ENCODE data around the gene MEGF9. TPM values are rescaled to one million over a fixed set of nuclear protein-coding genes. Genes with fewer than 3 reads are reported as not detected.

The MEGF9 gene
- total and polyA plus RNA-seq, 8 donors, result 1.7 to 11.0 (median 5.0) TPM

- 98 to 100% methylated on average over 1 of the region's 1 CpG for WGBS, 2 donors
- no peak for FAIRE-seq
- intact Hi-C loops (cut with DNase I), result no loop called here
Observed at GRCh38 chr9:120603010-120603409, 111.3 kb downstream of the MEGF9 start.

DNA sequence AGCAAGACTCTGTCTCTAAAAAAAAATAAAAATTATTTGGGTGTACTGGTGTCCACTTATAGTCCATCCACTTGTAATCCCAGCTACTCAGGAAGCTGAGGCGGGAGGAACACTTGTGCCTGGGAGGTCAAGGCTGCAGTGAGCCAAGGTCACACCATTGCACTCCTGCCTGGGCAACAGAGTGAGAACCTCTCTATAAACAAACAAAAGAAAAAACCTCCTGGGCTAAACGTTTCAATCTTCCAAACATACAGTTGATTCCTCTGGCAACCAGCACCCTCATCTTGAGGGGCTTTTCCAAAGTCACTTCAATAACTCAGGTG is 120.4 kb downstream of the MEGF9 start:
- TF ChIP-seq CTCF (IDR thresholded peaks at IDR 0.05), result no peak
- WGBS, 2 donors, result 33% methylated on average over 2 of the region's 2 CpGs
- no peaks in the 10 kb centered on the region for H3K27me3 ChIP-seq
- no peaks in the 10 kb centered on the region for H3K9me3 ChIP-seq
- ATAC-seq, result no peak
- intact Hi-C loops (cut with DNase I), result no loop called here
- no peaks in the 10 kb centered on the region for H3K36me3 ChIP-seq
- no peak overlapping the region for H3K27ac ChIP-seq
- H3K4me3 ChIP-seq, result no peak overlapping the region
- no peaks in the 10 kb centered on the region for H3K4me1 ChIP-seq
- no peak for DNase-seq
- no peak for FAIRE-seq

More at GRCh38 chr9:120603010-120603409, 111.3 kb downstream of the MEGF9 start:
- Histone ChIP-seq H3K27ac (no peak overlapping the region), H3K4me1 (no peaks in the 10 kb centered on the region), H3K4me3 (no peak overlapping the region), H3K9me3 (no peaks in the 10 kb centered on the region), H3K36me3 (no peaks in the 10 kb centered on the region), H3K27me3 (no peaks in the 10 kb centered on the region)
- TF ChIP-seq CTCF (IDR thresholded peaks at IDR 0.05), result no peak
- DNase-seq (no peak), ATAC-seq (no peak)

DNA sequence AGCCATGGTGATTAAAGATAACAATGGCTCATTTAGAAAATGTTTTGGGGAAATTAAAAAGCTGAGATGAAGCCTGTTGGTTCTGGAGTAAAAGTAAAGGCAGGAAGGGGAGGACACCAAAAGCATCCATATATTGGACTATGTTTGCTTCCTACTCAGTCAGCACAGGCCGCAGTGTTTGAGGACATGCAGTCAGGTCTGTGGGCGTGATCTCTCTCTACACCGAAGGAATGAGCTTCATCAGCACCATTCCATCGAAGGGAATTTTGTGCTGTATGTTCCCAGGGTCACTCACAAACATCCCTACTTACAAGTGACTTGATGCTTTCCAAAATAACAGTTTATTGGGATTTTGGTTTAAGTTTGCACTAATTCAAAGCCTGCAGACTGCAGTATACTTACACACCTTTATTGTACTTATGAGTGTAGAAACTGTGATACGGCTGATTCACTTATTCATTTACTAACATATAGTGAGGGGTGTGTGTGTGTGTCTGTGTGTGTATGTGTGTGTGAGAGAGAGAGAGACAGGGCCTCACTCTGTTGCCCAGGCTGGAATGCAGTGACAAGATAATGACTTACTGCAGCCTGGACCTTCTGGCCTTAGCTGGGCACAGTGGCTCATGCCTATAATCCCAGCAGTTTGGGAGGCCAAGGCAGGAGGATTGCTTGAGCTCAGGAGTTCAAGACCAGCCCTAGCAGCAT is 120.9 kb downstream of the MEGF9 start:
- DNase-seq, result no peak
- no peak for ATAC-seq
- TF ChIP-seq CTCF (IDR thresholded peaks at IDR 0.05), result no peak
- no peaks in the 10 kb centered on the region for H3K4me1 ChIP-seq
- FAIRE-seq, result no peak
- intact Hi-C loops (cut with DNase I), result no loop called here
- H3K36me3 ChIP-seq, result no peaks in the 10 kb centered on the region
- no peak overlapping the region for H3K27ac ChIP-seq
- no peaks in the 10 kb centered on the region for H3K27me3 ChIP-seq
- 73 to 77% methylated on average over 5 of the region's 5 CpGs for WGBS, 2 donors
- no peaks in the 10 kb centered on the region for H3K9me3 ChIP-seq
- H3K4me3 ChIP-seq, result no peak overlapping the region

DNA sequence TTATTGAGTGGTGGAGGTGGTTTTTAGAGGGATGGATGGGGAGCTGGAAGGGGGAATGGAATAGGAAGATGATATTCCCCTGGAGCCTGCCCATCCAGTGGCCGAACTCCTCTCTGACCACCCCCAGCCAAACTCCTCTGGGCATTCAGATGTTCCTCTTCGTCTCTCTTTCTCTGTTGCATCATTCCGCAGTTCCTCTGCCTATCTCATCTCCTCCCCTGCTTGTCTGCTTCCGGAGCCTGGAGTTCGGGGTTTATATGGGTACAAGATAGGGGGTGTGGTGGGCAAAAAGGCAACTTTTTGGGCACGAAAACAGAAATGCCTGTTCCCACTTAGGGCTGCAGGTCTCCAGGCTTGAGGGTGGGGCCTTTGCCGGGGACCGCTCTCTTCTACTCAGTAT is 122.1 kb downstream of the MEGF9 start:
- intact Hi-C loops (cut with DNase I), result no loop called here
- no peaks in the 10 kb centered on the region for H3K9me3 ChIP-seq
- H3K36me3 ChIP-seq, result no peaks in the 10 kb centered on the region
- no peak for TF ChIP-seq CTCF (IDR thresholded peaks at IDR 0.05)
- DNase-seq (no peak), FAIRE-seq (no peak), ATAC-seq (no peak)
- H3K4me1 ChIP-seq, result no peaks in the 10 kb centered on the region
- no peak overlapping the region for H3K27ac ChIP-seq
- WGBS, 2 donors, result 85 to 93% methylated on average over 8 of the region's 8 CpGs
- H3K4me3 ChIP-seq, result no peak overlapping the region
- no peaks in the 10 kb centered on the region for H3K27me3 ChIP-seq

DNA sequence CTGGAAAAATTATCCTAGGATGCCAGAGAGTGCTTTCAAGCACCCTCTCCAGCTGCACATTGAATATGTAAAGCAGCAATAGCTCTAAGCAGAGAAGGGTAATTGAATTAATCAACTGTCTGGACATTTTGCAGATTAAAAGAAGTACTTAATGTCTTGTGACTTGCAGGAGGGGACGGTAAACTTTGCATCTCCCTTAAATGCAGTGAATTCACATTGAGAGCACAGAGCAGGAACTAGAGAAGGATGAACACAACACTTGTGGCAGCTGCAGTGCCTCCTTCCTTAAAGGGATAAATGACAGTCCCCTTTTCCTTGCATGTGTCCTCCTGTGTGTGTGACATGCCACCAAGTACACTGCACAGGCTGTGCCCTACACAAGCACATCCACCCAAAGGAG is 126.9 kb downstream of the MEGF9 start:
- H3K27me3 ChIP-seq, result no peaks in the 10 kb centered on the region
- WGBS, 2 donors, result 35 to 44% methylated on average over 1 of the region's 1 CpG
- FAIRE-seq (no peak), DNase-seq (no peak), ATAC-seq (no peak)
- intact Hi-C loops (cut with DNase I), result no loop called here
- H3K27ac ChIP-seq, result no peak overlapping the region
- H3K4me1 ChIP-seq, result peaks cover 0 to 4% (median 0%) of the 10 kb centered on the region in 3 donors
- no peak for TF ChIP-seq CTCF (IDR thresholded peaks at IDR 0.05)
- H3K9me3 ChIP-seq, result no peaks in the 10 kb centered on the region
- no peaks in the 10 kb centered on the region for H3K36me3 ChIP-seq
- H3K4me3 ChIP-seq, result no peak overlapping the region

Data from pancreas (tissue), 10 donors.